Left hindlimb (tissue), 1 donor: Measurements from ENCODE around the gene SH3RF3.
"Not testable (repeated sequence)": the region's sequence is repeated elsewhere in the genome, so short reads cannot be mapped to it uniquely, and the experiment has no call there.

Experiments used
- DNase-seq: peaks from one replicate; pipeline ENCODE4 v3.0.0-alpha.2; 2018

The SH3RF3 gene

GRCh38 chr2:109532728-109533076, 403.7 kb downstream of the SH3RF3 start:
- DNase-seq = no peak

GRCh38 chr2:109533823-109534222, 404.8 kb downstream of the SH3RF3 start:
- DNase-seq = no peak

- no peak for DNase-seq
Measured at GRCh38 chr2:109535217-109535946, 406.4 kb downstream of the SH3RF3 start.

- not testable (repeated sequence) for DNase-seq
Measured at GRCh38 chr2:109536556-109536955, 407.6 kb downstream of the SH3RF3 start.

- DNase-seq = no peak
Measured at GRCh38 chr2:109537565-109538222, 408.7 kb downstream of the SH3RF3 start.

- no peak for DNase-seq
Measured at GRCh38 chr2:109538546-109538945, 409.5 kb downstream of the SH3RF3 start.

- DNase-seq = no peak
Measured at GRCh38 chr2:109542384-109542783, 413.4 kb downstream of the SH3RF3 start.

GRCh38 chr2:109545828-109546713, 417.1 kb downstream of the SH3RF3 start:
- peak; percentile 80 for DNase-seq

GRCh38 chr2:109547280-109547679, 418.3 kb downstream of the SH3RF3 start:
- no peak for DNase-seq

GRCh38 chr2:109549016-109549590, 420.1 kb downstream of the SH3RF3 start:
- no peak for DNase-seq
